GM12801 (cell line): ENCODE measurements around the gene OR2W1.

Experiments used
- CTCF ChIP-seq: IDR thresholded peaks from one replicate; pipeline ENCODE4 v1.5.1; 2011; ENCODE audit warnings: control low read depth; ENCODE audit not compliant: insufficient read length; ENCODE audit errors: extremely low read depth

Gene OR2W1

GRCh38 chr6:29016559-29017427, 28.2 kb downstream of the OR2W1 start:
- TF ChIP-seq CTCF = peak; percentile 30

GRCh38 chr6:29014729-29015608, 30.0 kb downstream of the OR2W1 start:
- no peak for TF ChIP-seq CTCF

GRCh38 chr6:29011276-29011734, 33.7 kb downstream of the OR2W1 start:
- no peak for TF ChIP-seq CTCF

- no peak for TF ChIP-seq CTCF
Measured at GRCh38 chr6:29009358-29009757, 35.6 kb downstream of the OR2W1 start.

- no peak for TF ChIP-seq CTCF
Measured at GRCh38 chr6:29008089-29008488, 36.9 kb downstream of the OR2W1 start.

- TF ChIP-seq CTCF = no peak
Measured at GRCh38 chr6:29005183-29005885, 39.6 kb downstream of the OR2W1 start, which contains the start of gene ZNF311. Gene ZNF311, minus strand, starts transcription at chr6:29005315. Its CDS starts 1,361 bp downstream, at chr6:29003954.

- no peak for TF ChIP-seq CTCF
Measured at GRCh38 chr6:28996844-28997510, 48.0 kb downstream of the OR2W1 start.
